Myocyte (in vitro differentiated cells): ENCODE results near the gene AP5Z1. TPM values are rescaled to one million over a fixed set of nuclear protein-coding genes. Genes with fewer than 3 reads are reported as not detected.

Experiments used
- DNase-seq: peaks from one replicate; pipeline ENCODE4 v3.0.0-alpha.2; 2012; ENCODE audit warnings: low read depth
- microRNA-seq: library from miRNA; unstranded; fragments of <30 nt; microRNA quantifications from one replicate; pipeline ENCODE4, GENCODE V29; 2016
- total RNA-seq: library from RNA; depleted of rRNA; stranded (reverse); fragments of >200 nt; gene quantifications from 2 replicates; pipeline ENCODE4 v1.2.3, GENCODE V29; 2014

The AP5Z1 gene
- total RNA-seq, 1 donor from 2014 or later = 41.8 TPM

DNA sequence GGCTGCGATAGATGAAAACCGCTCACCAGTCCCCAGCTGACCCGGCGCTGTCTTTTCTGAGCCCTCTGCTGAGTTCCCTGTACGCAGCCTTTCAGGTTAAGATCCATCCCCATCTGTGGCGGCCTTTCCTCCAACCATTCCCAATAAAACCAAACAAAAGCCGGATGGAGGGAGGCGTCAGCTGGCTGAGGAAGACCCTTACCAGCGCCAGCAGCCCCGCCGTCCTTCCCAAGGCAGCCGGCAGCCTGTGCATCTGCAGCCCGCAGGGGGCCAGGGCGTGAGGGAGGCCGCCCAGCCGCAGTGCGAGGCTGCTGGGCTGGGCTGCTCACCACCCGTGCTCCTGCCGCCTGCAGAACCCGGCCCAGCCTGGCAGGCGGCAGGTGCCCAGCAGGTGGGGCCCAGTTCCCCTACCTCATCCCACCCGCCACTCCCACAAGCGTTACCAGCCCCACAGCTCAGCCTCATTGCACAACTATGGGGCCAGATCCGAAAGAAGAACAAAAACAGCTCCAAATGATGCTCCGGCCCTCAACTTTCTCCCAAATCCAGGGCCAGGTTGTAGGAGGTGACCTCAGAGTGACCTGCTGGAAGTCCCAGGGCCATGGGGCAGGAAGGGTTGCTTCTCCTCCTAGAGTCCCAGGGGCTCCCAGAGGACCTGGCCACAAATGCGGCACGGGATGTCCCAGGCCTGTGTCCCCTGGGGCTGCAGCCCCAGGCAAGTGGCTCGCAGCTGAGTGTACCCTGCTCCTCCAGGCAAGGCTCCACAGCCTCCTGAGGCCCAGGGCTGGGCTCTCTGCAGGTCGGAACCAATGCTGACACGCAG is 62.6 kb downstream of the AP5Z1 start:
- no peak for DNase-seq

DNA sequence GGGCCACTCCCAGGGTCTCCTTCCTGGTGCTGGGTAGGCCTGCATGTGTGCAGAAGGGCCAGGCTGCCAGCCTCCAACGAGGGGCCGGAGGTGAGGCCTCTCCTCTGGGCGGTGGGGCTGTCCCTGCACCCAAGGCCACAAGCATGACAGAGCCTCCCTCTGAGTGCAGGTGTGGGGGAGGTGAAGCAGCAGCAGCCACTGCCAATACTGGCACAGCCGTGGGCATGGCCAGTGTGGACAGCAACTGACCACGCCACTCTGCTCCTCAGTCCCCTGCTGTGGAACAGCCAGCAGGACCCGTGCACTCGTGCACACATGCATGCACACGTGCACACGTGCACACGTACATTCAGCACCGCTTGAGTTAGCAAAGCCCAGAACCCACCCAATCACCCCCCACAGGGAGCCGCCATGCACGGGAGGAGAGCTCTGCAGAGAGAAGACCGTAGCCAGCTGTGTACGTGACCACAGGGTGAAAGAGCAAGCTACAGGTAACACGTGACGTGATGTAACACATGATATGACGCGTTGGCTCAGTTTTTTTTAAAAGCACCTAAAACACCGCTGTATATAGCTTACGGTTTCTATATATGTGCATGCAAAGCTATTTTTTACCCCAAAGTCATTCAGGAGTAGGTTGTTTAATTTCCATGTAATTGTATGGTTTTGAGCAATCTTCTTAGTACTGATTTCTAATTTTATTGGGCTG is 63.4 kb downstream of the AP5Z1 start:
- DNase-seq = no peak

DNA sequence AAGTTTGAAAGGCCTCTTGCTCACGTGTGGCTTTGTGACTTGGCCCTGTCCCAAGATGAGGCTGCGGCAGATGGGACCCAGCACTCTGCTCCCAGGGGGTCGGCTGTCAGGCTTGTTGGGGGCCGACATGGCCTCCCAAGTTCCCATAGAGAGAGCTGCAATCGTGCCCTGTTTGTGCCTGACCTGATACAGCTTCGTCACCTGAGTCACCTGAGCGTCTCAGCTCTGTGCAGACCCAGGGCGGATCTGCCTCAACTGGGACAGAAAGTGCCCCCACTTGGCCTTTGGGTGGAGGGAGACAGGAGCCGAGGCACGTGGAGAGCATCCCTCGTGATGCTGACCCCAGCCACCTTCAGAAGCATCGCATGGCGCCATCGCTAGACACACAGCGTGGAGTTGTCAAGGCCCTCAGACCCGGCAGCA is 64.7 kb downstream of the AP5Z1 start:
- no peak for DNase-seq

Small RNAs within 50 kb of the gene (microRNA-seq; reads per million reads assigned to microRNA genes)
- gene MIR4656 = not detected

Other genes with a start within 250 kb of the AP5Z1 start
- gene FOXK1, start 93.3 kb upstream of the AP5Z1 start, total RNA-seq = 20.2 and 25.2 TPM in 2 replicates
- 0.05 TPM in 1 of 2 replicates, not detected in the other for gene PAPOLB, start 86.4 kb downstream of the AP5Z1 start, total RNA-seq
- gene RADIL, start 108.1 kb downstream of the AP5Z1 start, total RNA-seq = 1.1 and 1.8 TPM in 2 replicates
- gene MMD2, start 183.6 kb downstream of the AP5Z1 start, total RNA-seq = not detected in 2 replicates